HepG2 (cell line): ENCODE results near the gene CDH1. TPM values are rescaled to one million over a fixed set of nuclear protein-coding genes. Genes with fewer than 3 reads are reported as not detected.

Experiments
- ATRX ChIP-seq: sonication (generic); formaldehyde crosslinking; IDR thresholded peaks from 2 replicates; pipeline ENCODE4 v1.4.0; 2020; ENCODE audit warnings: missing genetic modification reagents, borderline replicate concordance
- BRCA1 ChIP-seq: sonication (generic); formaldehyde crosslinking; IDR thresholded peaks from 2 replicates; pipeline ENCODE4 v1.4.0; 2020; ENCODE audit warnings: missing genetic modification reagents
- CREM ChIP-seq, 2 experiments: sonication (generic) in 1 of 2; formaldehyde crosslinking in 1 of 2; IDR thresholded peaks; 2 replicates each; pipeline versions ENCODE4 v1.4.0 to v1.6.1; 2016 to 2020; ENCODE audit warnings: antibody characterized with exemption in 1 of 2, mild to moderate bottlenecking in 1 of 2, missing genetic modification reagents in 1 of 2
- FOSL1 ChIP-seq: sonication (generic); formaldehyde crosslinking; IDR thresholded peaks from 2 replicates; pipeline ENCODE4 v1.9.0; 2021; ENCODE audit warnings: missing genetic modification reagents, borderline replicate concordance
- FOXA3 ChIP-seq: IDR thresholded peaks from 2 replicates; pipeline ENCODE4 v1.6.1; 2016; ENCODE audit warnings: missing genetic modification reagents, missing compliant biosample characterization
- FOXP1 ChIP-seq, 2 experiments: fragments of 450-650 bp in 1 of 2; IDR thresholded peaks; 2 replicates each; pipeline ENCODE4 v1.6.1; 2017 to 2018; ENCODE audit warnings: antibody characterized with exemption in 1 of 2
- HIVEP1 ChIP-seq: sonication (generic); formaldehyde crosslinking; IDR thresholded peaks from 2 replicates; pipeline ENCODE4 v1.4.0; 2020; ENCODE audit warnings: mild to moderate bottlenecking, missing genetic modification reagents
- HNRNPK ChIP-seq: fragments of 200-400 bp; formaldehyde crosslinking; IDR thresholded peaks from 2 replicates; pipeline ENCODE4 v1.6.1; 2018; ENCODE audit warnings: low read length, low read depth, moderate library complexity, mild to moderate bottlenecking; ENCODE audit not compliant: poor library complexity, severe bottlenecking
- HNRNPL ChIP-seq: fragments of 200-400 bp; formaldehyde crosslinking; IDR thresholded peaks from 2 replicates; pipeline ENCODE4 v1.6.1; 2017; ENCODE audit warnings: mild to moderate bottlenecking, low read depth, low read length
- JUN ChIP-seq: sonication (generic); formaldehyde crosslinking; IDR thresholded peaks from 2 replicates; pipeline ENCODE4 v1.4.0; 2020; ENCODE audit warnings: mild to moderate bottlenecking, missing genetic modification reagents
- PITX1 ChIP-seq: sonication (generic); formaldehyde crosslinking; IDR thresholded peaks from 2 replicates; pipeline ENCODE4 v1.5.1; 2020; ENCODE audit warnings: mild to moderate bottlenecking, missing genetic modification reagents
- RAD21 ChIP-seq: fragments of 450-650 bp; formaldehyde crosslinking; IDR thresholded peaks from 2 replicates; pipeline ENCODE4 v1.5.0; 2020; ENCODE audit warnings: mild to moderate bottlenecking
- REPIN1 ChIP-seq: sonication (generic); formaldehyde crosslinking; IDR thresholded peaks from 2 replicates; pipeline ENCODE4 v1.8.0; 2022; ENCODE audit warnings: missing genetic modification reagents, low read depth, mild to moderate bottlenecking, borderline replicate concordance
- STAG1 ChIP-seq: sonication (generic); formaldehyde crosslinking; IDR thresholded peaks from 2 replicates; pipeline ENCODE4 v1.4.0; 2020; ENCODE audit warnings: missing genetic modification reagents
- TRIM24 ChIP-seq: sonication (generic); formaldehyde crosslinking; IDR thresholded peaks from 2 replicates; pipeline ENCODE4 v1.8.0; 2022; ENCODE audit warnings: mild to moderate bottlenecking, missing genetic modification reagents
- ZFP82 ChIP-seq: sonication (generic); formaldehyde crosslinking; IDR thresholded peaks from 2 replicates; pipeline ENCODE4 v1.5.1; 2020; ENCODE audit warnings: mild to moderate bottlenecking, missing genetic modification reagents, borderline replicate concordance
- ZNF547 ChIP-seq: sonication (generic); formaldehyde crosslinking; IDR thresholded peaks from 2 replicates; pipeline ENCODE4 v1.5.1; 2020; ENCODE audit warnings: mild to moderate bottlenecking, missing genetic modification reagents
- ZNF550 ChIP-seq: sonication (generic); formaldehyde crosslinking; IDR thresholded peaks from 2 replicates; pipeline ENCODE4 v1.4.0; 2020; ENCODE audit warnings: mild to moderate bottlenecking, missing genetic modification reagents, borderline replicate concordance
- ZNF674 ChIP-seq: sonication (generic); formaldehyde crosslinking; IDR thresholded peaks from 2 replicates; pipeline ENCODE4 v1.5.0; 2020; ENCODE audit warnings: low read depth, mild to moderate bottlenecking, missing genetic modification reagents
- ZNF724P ChIP-seq: sonication (generic); formaldehyde crosslinking; IDR thresholded peaks from 2 replicates; pipeline ENCODE4 v1.8.0; 2022; ENCODE audit warnings: missing genetic modification reagents, borderline replicate concordance
- ZNF788 ChIP-seq: sonication (generic); formaldehyde crosslinking; IDR thresholded peaks from 2 replicates; pipeline ENCODE4 v1.5.0; 2020; ENCODE audit warnings: mild to moderate bottlenecking, missing genetic modification reagents, borderline replicate concordance
- polyA plus RNA-seq, 8 experiments: library from polyadenylated mRNA; depleted of rRNA in 3 of 8; stranded (reverse) in 7 of 8; unstranded in 1 of 8; fragments of >200 nt; fragmentation: Illumina TruSeq in 4 of 8; extraction: Trizol in 4 of 8; gene quantifications; 2 replicates each; pipeline versions ENCODE4 v1.2.1 to v1.2.3, GENCODE V29; 2011 to 2016; ENCODE audit warnings: low read depth in 4 of 8, missing spikeins in 1 of 8, mixed read lengths in 1 of 8; ENCODE audit not compliant: insufficient read depth in 1 of 8
- total RNA-seq, 5 experiments: library from RNA; depleted of rRNA; stranded (reverse); fragments of >200 nt; fragmentation: Illumina TruSeq; extraction: Trizol; gene quantifications; 2 replicates each; pipeline ENCODE4 v1.2.3, GENCODE V29; 2016; ENCODE audit warnings: low read depth in 1 of 5
- TF ChIP-seq, protein P1 (sequence below): sonication (generic); formaldehyde crosslinking; IDR thresholded peaks from 2 replicates; pipeline ENCODE4 v1.4.0; 2020; ENCODE audit warnings: mild to moderate bottlenecking, missing genetic modification reagents
- TF ChIP-seq, protein P2 (sequence below): sonication (generic); formaldehyde crosslinking; IDR thresholded peaks from 2 replicates; pipeline ENCODE4 v1.9.0; 2021; ENCODE audit warnings: missing genetic modification reagents, mild to moderate bottlenecking, borderline replicate concordance
- TF ChIP-seq, protein P3 (sequence below): sonication (generic); formaldehyde crosslinking; IDR thresholded peaks from 2 replicates; pipeline ENCODE4 v1.5.0; 2020; ENCODE audit warnings: missing genetic modification reagents
- TF ChIP-seq, protein P4 (sequence below): sonication (generic); formaldehyde crosslinking; IDR thresholded peaks from 2 replicates; pipeline ENCODE4 v1.5.0; 2020; ENCODE audit warnings: missing genetic modification reagents

The CDH1 gene
- total and polyA plus RNA-seq, 2 of the 13 experiments (the other 11 are each of a cell fraction or from before 2014, with no cell fraction given), result 0.95 to 9.8 TPM

DNA sequence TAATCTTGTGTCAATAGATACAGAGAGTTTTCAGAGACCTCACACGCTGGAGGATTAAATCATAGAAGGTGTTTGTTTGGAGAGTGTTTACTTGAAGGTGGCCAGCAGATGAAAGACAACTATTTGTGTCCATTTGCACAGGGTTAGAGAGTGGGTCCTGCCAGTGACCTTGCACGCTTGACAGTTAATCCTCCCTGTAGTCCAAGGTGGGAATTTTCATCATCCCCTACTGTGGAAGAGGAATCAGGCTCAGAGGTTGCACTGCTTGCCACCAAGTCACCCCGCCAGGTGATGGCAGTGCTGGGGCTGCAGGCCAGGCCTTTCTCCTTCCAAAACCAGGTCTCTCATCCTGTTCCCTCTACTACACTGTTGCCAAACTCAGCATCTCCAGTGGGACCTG is 12.3 kb downstream of the CDH1 start (continued):
- TF ChIP-seq HNRNPK, result no peak
- TF ChIP-seq, protein P1, sequence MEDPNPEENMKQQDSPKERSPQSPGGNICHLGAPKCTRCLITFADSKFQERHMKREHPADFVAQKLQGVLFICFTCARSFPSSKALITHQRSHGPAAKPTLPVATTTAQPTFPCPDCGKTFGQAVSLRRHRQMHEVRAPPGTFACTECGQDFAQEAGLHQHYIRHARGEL, result no peak
- TF ChIP-seq, protein P2, sequence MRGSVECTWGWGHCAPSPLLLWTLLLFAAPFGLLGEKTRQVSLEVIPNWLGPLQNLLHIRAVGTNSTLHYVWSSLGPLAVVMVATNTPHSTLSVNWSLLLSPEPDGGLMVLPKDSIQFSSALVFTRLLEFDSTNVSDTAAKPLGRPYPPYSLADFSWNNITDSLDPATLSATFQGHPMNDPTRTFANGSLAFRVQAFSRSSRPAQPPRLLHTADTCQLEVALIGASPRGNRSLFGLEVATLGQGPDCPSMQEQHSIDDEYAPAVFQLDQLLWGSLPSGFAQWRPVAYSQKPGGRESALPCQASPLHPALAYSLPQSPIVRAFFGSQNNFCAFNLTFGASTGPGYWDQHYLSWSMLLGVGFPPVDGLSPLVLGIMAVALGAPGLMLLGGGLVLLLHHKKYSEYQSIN (CRISPR knock-in tag), result no peak
- TF ChIP-seq JUN (CRISPR knock-in tag), result no peak
- TF ChIP-seq TRIM24 (CRISPR knock-in tag), result no peak
- TF ChIP-seq ZNF724P (CRISPR knock-in tag), result 0 out of 2 replicates have a peak, but pooled peaks have one; percentile 50
- no peak for TF ChIP-seq BRCA1 (CRISPR knock-in tag)
- no peak for TF ChIP-seq ZNF550 (CRISPR knock-in tag)
- TF ChIP-seq RAD21, result peak; percentile 73
- peak; percentile 74; the same call in 1 of the 2 replicates for TF ChIP-seq ZNF788 (CRISPR knock-in tag)
- TF ChIP-seq ATRX (CRISPR knock-in tag), result no peak
- TF ChIP-seq CREM (IDR thresholded peaks at IDR 0.05), result peak; percentile 41; the same call in 1 of the 2 replicates
- TF ChIP-seq CREM (CRISPR knock-in tag; IDR thresholded peaks at IDR 0.05), result no peak
- no peak for TF ChIP-seq ZNF674 (CRISPR knock-in tag)
- TF ChIP-seq REPIN1 (CRISPR knock-in tag), result peak; percentile 70; the same call in 1 of the 2 replicates
- no peak for TF ChIP-seq ZNF547 (CRISPR knock-in tag)
- TF ChIP-seq HNRNPL, result no peak
- TF ChIP-seq FOXP1 (IDR thresholded peaks at IDR 0.05), result no peak
- peak; percentile 96 for TF ChIP-seq FOXP1 (CRISPR knock-in tag; IDR thresholded peaks at IDR 0.05)
- peak; percentile 72 for TF ChIP-seq STAG1
- peak; percentile 82 for TF ChIP-seq FOXA3 (CRISPR knock-in tag)
- peak; percentile 99 for TF ChIP-seq PITX1 (CRISPR knock-in tag)
- no peak for TF ChIP-seq FOSL1
- TF ChIP-seq, protein P3, sequence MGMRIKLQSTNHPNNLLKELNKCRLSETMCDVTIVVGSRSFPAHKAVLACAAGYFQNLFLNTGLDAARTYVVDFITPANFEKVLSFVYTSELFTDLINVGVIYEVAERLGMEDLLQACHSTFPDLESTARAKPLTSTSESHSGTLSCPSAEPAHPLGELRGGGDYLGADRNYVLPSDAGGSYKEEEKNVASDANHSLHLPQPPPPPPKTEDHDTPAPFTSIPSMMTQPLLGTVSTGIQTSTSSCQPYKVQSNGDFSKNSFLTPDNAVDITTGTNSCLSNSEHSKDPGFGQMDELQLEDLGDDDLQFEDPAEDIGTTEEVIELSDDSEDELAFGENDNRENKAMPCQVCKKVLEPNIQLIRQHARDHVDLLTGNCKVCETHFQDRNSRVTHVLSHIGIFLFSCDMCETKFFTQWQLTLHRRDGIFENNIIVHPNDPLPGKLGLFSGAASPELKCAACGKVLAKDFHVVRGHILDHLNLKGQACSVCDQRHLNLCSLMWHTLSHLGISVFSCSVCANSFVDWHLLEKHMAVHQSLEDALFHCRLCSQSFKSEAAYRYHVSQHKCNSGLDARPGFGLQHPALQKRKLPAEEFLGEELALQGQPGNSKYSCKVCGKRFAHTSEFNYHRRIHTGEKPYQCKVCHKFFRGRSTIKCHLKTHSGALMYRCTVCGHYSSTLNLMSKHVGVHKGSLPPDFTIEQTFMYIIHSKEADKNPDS (CRISPR knock-in tag), result peak; percentile 53; the same call in 1 of the 2 replicates
- TF ChIP-seq, protein P4, sequence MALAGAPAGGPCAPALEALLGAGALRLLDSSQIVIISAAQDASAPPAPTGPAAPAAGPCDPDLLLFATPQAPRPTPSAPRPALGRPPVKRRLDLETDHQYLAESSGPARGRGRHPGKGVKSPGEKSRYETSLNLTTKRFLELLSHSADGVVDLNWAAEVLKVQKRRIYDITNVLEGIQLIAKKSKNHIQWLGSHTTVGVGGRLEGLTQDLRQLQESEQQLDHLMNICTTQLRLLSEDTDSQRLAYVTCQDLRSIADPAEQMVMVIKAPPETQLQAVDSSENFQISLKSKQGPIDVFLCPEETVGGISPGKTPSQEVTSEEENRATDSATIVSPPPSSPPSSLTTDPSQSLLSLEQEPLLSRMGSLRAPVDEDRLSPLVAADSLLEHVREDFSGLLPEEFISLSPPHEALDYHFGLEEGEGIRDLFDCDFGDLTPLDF (CRISPR knock-in tag), result no peak
- no peak for TF ChIP-seq HIVEP1 (CRISPR knock-in tag)
- TF ChIP-seq ZFP82 (CRISPR knock-in tag), result no peak
